GM06990 (cell line): ENCODE data around the gene DPM3.

Source experiments
- DNase-seq: peaks from one replicate; pipeline ENCODE4 v3.0.0-alpha.2; 2011; ENCODE audit not compliant: insufficient read length; ENCODE audit errors: extremely low read depth
- H3K27me3 ChIP-seq: replicated peaks from 2 replicates; pipeline ENCODE4 v1.6.0; 2011; ENCODE audit warnings: low read length; ENCODE audit not compliant: control insufficient read depth, insufficient read depth
- H3K36me3 ChIP-seq: 2 replicates; pipeline ENCODE4 v1.5.1; 2011; ENCODE audit warnings: low read length; ENCODE audit not compliant: control insufficient read depth, insufficient read depth
- H3K4me3 ChIP-seq: replicated peaks from 2 replicates; pipeline ENCODE4 v1.5.1; 2011; ENCODE audit warnings: low read depth, mild to moderate bottlenecking, control low read depth, low read length
- TF ChIP-seq, protein P1 (sequence below): IDR thresholded peaks from 2 replicates; pipeline ENCODE4 v1.5.1; 2011; ENCODE audit warnings: low read length, control low read depth, mild to moderate bottlenecking, inconsistent platforms; ENCODE audit not compliant: insufficient read depth, poor library complexity, severe bottlenecking

DPM3 gene

DNA sequence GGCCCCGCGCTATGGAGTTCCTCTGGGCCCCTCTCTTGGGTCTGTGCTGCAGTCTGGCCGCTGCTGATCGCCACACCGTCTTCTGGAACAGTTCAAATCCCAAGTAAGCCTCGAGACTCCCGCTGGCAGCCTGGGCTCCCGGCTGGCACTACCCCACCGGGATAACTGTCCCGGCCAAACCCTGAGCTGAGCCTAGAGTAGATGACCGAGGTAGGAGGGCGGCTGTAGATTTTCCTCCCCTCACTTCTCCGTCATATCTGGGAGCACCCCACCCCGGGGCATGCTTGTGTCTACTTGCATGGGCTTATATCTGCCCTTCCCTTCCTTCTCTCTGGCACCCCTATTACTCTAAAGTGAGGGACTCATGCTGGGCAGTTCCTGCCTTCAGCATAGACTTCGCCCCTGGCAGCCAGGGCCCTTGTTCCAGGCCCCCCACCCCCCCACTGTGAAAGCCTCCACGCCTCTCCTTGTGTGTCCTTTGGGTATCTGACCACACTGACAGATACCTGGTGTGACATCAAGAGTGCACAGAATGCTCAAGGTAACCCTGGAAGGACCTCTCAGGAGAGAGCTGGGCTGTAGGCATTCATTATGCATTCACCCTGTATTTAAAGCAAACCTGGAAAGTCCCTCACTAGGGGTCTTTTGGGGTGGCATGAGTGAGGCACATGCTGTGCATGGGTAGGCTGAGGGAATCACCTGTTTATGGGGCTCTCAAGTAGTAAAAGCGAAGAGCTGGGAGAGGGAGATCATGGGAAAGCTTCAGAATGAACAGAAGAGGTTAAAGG, 12.2 kb downstream of the DPM3 start:
- Histone ChIP-seq H3K4me3 (peak overlapping the region; percentile 65), H3K27me3 (no peaks in the 10 kb centered on the region; the same call in 1 of the 2 replicates), H3K36me3 (no peaks in the 10 kb centered on the region)
- DNase-seq = no peak
- TF ChIP-seq, protein P1, sequence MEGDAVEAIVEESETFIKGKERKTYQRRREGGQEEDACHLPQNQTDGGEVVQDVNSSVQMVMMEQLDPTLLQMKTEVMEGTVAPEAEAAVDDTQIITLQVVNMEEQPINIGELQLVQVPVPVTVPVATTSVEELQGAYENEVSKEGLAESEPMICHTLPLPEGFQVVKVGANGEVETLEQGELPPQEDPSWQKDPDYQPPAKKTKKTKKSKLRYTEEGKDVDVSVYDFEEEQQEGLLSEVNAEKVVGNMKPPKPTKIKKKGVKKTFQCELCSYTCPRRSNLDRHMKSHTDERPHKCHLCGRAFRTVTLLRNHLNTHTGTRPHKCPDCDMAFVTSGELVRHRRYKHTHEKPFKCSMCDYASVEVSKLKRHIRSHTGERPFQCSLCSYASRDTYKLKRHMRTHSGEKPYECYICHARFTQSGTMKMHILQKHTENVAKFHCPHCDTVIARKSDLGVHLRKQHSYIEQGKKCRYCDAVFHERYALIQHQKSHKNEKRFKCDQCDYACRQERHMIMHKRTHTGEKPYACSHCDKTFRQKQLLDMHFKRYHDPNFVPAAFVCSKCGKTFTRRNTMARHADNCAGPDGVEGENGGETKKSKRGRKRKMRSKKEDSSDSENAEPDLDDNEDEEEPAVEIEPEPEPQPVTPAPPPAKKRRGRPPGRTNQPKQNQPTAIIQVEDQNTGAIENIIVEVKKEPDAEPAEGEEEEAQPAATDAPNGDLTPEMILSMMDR = no peak

DNA sequence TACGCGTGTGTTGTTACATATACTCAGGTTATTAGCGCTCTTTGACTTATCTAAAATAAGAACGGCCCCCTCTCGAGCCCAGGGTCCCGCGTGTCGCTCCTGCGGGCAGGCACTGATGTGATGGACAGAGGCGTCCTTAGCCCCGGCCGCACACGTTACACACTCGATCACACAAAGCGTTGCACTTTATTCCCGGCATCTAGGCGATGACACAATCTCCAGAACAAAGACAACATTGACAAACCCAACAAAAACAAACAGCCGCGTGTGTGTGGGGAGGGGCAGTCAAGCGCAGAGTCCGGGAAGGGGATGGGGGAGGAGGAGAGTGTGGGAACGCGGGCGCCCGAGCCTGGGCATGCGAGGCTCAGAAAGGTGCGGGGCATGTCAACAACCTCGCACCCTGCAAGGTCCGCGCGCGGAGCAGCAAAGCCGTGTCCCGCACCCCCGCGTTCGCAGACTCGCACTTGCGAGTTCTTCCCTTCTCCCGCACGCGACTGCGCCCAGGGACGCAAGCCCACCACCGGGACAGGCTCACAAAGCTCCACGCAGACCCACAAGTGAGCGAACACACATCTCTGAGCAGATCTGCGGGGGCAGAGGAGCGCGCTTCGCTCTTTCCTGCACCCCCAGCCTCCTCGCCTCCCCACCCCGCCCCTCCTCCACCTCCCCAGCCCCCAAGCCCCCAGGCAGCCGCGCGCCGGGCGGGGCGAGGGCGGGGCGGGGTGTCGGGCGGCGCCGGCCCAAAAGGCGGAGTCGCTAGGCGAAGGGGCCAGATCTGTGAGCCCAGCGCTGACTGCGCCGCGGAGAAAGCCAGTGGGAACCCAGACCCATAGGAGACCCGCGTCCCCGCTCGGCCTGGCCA, 13.0 kb downstream of the DPM3 start, which contains the start of gene EFNA1:
EFNA1 (plus strand) TSS at position 772 of the 862 bp plus-strand sequence. CDS start 102 bp downstream, outside the sequence.
- peak; percentile 34 for DNase-seq
- Histone ChIP-seq H3K4me3 (peak within 1 kb of the TSS; percentile 65), H3K27me3 (no peaks in the 10 kb centered on the region; the same call in 1 of the 2 replicates), H3K36me3 (no peaks in the 10 kb centered on the region)
- TF ChIP-seq, protein P1 = no peak

DNA sequence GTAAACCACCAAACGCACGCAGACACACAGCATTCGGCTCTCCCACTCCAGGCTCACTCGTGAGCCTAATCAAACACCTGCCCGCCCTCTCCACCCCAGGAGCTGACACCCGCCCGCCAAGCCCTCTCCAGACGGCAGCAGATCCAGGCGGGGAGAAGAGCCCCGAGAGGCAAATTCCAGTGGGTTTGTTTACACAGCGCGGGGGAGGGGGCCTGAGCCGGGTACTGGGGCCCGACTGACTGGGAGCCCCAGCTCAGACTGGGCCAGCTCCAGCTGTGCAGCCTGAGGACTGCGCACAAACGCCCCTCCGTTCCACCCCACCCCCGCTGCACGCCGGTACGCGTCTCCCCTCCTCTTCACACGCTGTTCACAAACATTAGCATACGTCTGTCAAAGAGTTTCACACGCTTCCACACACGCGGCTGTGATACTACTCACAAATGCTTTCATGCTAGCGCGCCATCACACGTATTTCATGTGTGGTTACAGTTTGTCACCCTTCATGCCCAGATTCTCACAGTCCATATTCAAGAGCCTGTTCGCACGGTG, 13.7 kb downstream of the DPM3 start:
- TF ChIP-seq, protein P1 = no peak
- Histone ChIP-seq H3K27me3 (no peaks in the 10 kb centered on the region; the same call in 1 of the 2 replicates), H3K36me3 (no peaks in the 10 kb centered on the region), H3K4me3 (peak overlapping the region; percentile 65)
- peak; percentile 42 for DNase-seq

DNA sequence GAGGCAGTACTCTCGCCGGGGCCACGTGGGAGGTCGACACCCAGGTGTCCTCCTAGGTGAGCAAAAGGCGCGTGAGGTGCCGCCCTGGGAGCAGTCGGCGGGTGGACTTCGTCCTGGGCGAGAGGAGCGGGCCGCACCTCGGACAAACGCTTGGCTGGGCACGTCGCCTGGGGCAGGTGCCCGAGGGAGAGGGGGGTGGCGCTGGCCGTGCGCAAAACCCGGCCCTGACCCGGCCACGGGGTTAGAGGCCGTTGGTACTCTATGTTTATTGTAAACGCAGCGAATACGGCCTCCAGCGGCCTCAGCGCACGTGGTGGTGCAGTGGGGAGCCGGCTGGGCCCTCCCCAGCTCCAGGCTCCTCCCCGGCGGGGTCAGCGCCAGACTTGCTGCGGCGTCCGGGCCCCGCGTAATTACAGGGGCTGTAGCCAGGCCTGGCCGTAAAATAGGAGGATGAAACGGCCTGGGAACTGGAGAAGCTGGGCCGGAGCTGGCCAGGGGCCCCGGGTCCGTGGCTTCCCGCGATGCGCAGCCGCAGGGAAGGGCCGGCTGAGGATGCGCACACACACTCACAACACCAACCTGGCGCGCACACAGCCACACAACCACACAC, 14.3 kb downstream of the DPM3 start:
- Histone ChIP-seq H3K36me3 (no peaks in the 10 kb centered on the region), H3K4me3 (no peak overlapping the region), H3K27me3 (no peaks in the 10 kb centered on the region; the same call in 1 of the 2 replicates)
- TF ChIP-seq, protein P1 = no peak
- DNase-seq = no peak

GRCh38 chr1:155125511-155125945, 14.8 kb downstream of the DPM3 start:
- Histone ChIP-seq H3K4me3 (no peak overlapping the region), H3K36me3 (no peaks in the 10 kb centered on the region), H3K27me3 (no peaks in the 10 kb centered on the region; the same call in 1 of the 2 replicates)
- no peak for DNase-seq
- TF ChIP-seq, protein P1 = no peak
